ENCODE data around the gene CRYL1. TPM values are rescaled to one million over a fixed set of nuclear protein-coding genes. Genes with fewer than 3 reads are reported as not detected.

The CRYL1 gene
- total and polyA plus RNA-seq, 2 of the 4 experiments (the other 2 are of a cell fraction) = 11.7 to 16.4 TPM

- H3K23ac ChIP-seq (ENCODE audit: low read depth, low read length) = no peak overlapping the region
- no peaks in the 10 kb centered on the region for H3K27me3 ChIP-seq (ENCODE audit: control insufficient read depth, insufficient read depth, low read length)
- peak overlapping the region; percentile 46 for H2AK9ac ChIP-seq (replicated peaks; ENCODE audit: low read depth, low read length, poor library complexity)
- no peak overlapping the region for H4K91ac ChIP-seq (ENCODE audit: insufficient read depth, low read depth, low read length)
- H3K36me3 ChIP-seq (ENCODE audit: control insufficient read depth, insufficient read depth, low read length) = no peaks in the 10 kb centered on the region
- peaks cover 5% of the 10 kb centered on the region for H3K4me1 ChIP-seq (ENCODE audit: control insufficient read depth, insufficient read depth, low read length)
- no peak overlapping the region for H3K9ac ChIP-seq (ENCODE audit: low read depth, low read length)
- ATAC-seq (ENCODE audit: low read depth) = no peak
- H3K9me3 ChIP-seq (ENCODE audit: control insufficient read depth, insufficient read depth, low read length) = peaks cover 2% of the 10 kb centered on the region; the same call in 1 of the 2 replicates
- no TSS peak for BruUV-seq (replicated peaks)
- H2AK5ac ChIP-seq (ENCODE audit: low read depth, low read length) = peak overlapping the region; percentile 64; the same call in 1 of the 2 replicates
- no peak overlapping the region for H2BK120ac ChIP-seq (ENCODE audit: low read depth, low read length)
- no peak overlapping the region for H3K4ac ChIP-seq (ENCODE audit: low read depth, low read length)
- no peaks in the 10 kb centered on the region for H3K79me1 ChIP-seq (ENCODE audit: low read depth in 1 of 2, low read length in 2 of 2)
- H3K4me2 ChIP-seq (ENCODE audit: low read depth, low read length) = no peak overlapping the region
- no peak overlapping the region for H3K56ac ChIP-seq (ENCODE audit: extremely low read depth, insufficient read depth, low read length)
- no peak overlapping the region for H3K27ac ChIP-seq (ENCODE audit: insufficient read depth, low read length)
- in situ Hi-C loops (cut with MboI; ENCODE audit: low sequenced_read_pairs) (loop anchor here (10.0 kb wide), 1 partner anchor 338 kb away; no protein-coding TSS in a partner anchor), intact Hi-C loops (cut with micrococcal nuclease) (loop anchor here (5.0 kb wide), 1 partner anchor 980 kb away; no protein-coding TSS in a partner anchor), dilution Hi-C loops (cut with HindIII; ENCODE audit: low sequenced_read_pairs, unreplicated experiment) (loop anchor here (25.0 kb wide), 1 partner anchor 310 kb away; the partner anchor contains the start of gene GJB2)
- 0 out of 2 replicates have a peak overlapping the region, but pooled peaks have one; percentile 15 for H3K14ac ChIP-seq (replicated peaks; ENCODE audit: low read depth, low read length)
- no peak overlapping the region for H3K4me3 ChIP-seq (ENCODE audit: insufficient read depth, low read depth, low read length)
- POLR2A ChIA-PET (ENCODE audit: unreplicated experiment) = no interaction called here
- H4K5ac ChIP-seq (ENCODE audit: low read depth, low read length) = no peak overlapping the region
- no peak overlapping the region; the same call in 1 of the 2 replicates for H2BK20ac ChIP-seq (ENCODE audit: low read depth, low read length)
- H4K20me1 ChIP-seq (ENCODE audit: insufficient read depth, low read length) = no peaks in the 10 kb centered on the region
- H2BK15ac ChIP-seq (ENCODE audit: low read depth, low read length) = no peak overlapping the region
- 53% methylated on average over 2 of the region's 10 CpGs; no CpG with 5 or more reads in 1 of the 2 experiments for WGBS, 2 experiments (ENCODE audit: extremely low coverage in 2 of 2, insufficient read length in 1 of 2)
- no peak overlapping the region for H3K18ac ChIP-seq (ENCODE audit: low read depth, low read length)
- H2BK5ac ChIP-seq (ENCODE audit: low read depth, low read length, poor library complexity, severe bottlenecking) = peak overlapping the region; percentile 94
- no peak overlapping the region for H2AFZ ChIP-seq (replicated peaks; ENCODE audit: low read length, poor library complexity)
- no peak overlapping the region for H4K8ac ChIP-seq (ENCODE audit: low read depth in 2 of 2, low read length in 2 of 2)
- CTCF ChIA-PET = interaction anchor here (0.6 to 2.4 kb wide), 4 partner anchors 36 to 372 kb away, joined by 3 to 9 read pairs (median 6); no protein-coding TSS in a partner anchor
- no peak for DNase-seq
- H3K9me1 ChIP-seq (ENCODE audit: insufficient read depth, low read length) = peaks cover 6% of the 10 kb centered on the region; the same call in 1 of the 2 replicates
- TF ChIP-seq RFX5 (IDR thresholded peaks at IDR 0.05; ENCODE audit: low read depth, low read length) (no peak), MAZ (IDR thresholded peaks at IDR 0.05; ENCODE audit: borderline replicate concordance, low read depth, low read length) (no peak), POLR2A (IDR thresholded peaks at IDR 0.05; ENCODE audit: low read depth, low read length) (no peak), BHLHE40 (IDR thresholded peaks at IDR 0.05; ENCODE audit: low read depth, low read length) (no peak), RCOR1 (IDR thresholded peaks at IDR 0.05; ENCODE audit: insufficient replicate concordance, low read length) (no peak), FOS (IDR thresholded peaks at IDR 0.05; ENCODE audit: low read depth, low read length) (no peak), SMC3 (IDR thresholded peaks at IDR 0.05; ENCODE audit: low read depth, low read length) (no peak), MAFK (IDR thresholded peaks at IDR 0.05; ENCODE audit: low read depth, low read length) (no peak), RAD21 (IDR thresholded peaks at IDR 0.05; ENCODE audit: low read length) (no peak), NFE2L2 (IDR thresholded peaks at IDR 0.05; ENCODE audit: low read depth, low read length) (no peak), MXI1 (IDR thresholded peaks at IDR 0.05; ENCODE audit: borderline replicate concordance, low read depth, low read length) (no peak), USF2 (IDR thresholded peaks at IDR 0.05; ENCODE audit: low read depth, low read length) (no peak)
- TF ChIP-seq, protein P1, sequence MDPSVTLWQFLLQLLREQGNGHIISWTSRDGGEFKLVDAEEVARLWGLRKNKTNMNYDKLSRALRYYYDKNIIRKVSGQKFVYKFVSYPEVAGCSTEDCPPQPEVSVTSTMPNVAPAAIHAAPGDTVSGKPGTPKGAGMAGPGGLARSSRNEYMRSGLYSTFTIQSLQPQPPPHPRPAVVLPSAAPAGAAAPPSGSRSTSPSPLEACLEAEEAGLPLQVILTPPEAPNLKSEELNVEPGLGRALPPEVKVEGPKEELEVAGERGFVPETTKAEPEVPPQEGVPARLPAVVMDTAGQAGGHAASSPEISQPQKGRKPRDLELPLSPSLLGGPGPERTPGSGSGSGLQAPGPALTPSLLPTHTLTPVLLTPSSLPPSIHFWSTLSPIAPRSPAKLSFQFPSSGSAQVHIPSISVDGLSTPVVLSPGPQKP (IDR thresholded peaks at IDR 0.05; ENCODE audit: borderline replicate concordance, low read depth, low read length) = no peak
- TF ChIP-seq, protein P2, sequence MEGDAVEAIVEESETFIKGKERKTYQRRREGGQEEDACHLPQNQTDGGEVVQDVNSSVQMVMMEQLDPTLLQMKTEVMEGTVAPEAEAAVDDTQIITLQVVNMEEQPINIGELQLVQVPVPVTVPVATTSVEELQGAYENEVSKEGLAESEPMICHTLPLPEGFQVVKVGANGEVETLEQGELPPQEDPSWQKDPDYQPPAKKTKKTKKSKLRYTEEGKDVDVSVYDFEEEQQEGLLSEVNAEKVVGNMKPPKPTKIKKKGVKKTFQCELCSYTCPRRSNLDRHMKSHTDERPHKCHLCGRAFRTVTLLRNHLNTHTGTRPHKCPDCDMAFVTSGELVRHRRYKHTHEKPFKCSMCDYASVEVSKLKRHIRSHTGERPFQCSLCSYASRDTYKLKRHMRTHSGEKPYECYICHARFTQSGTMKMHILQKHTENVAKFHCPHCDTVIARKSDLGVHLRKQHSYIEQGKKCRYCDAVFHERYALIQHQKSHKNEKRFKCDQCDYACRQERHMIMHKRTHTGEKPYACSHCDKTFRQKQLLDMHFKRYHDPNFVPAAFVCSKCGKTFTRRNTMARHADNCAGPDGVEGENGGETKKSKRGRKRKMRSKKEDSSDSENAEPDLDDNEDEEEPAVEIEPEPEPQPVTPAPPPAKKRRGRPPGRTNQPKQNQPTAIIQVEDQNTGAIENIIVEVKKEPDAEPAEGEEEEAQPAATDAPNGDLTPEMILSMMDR (conservative IDR thresholded peaks at IDR 0.05; ENCODE audit: low read depth, low read length) = no peak
These were observed 28.5 kb downstream of the CRYL1 start for GRCh38 chr13:20497006-20497775.
